GM12864 (cell line): ENCODE results near the gene SLC39A13.

ENCODE experiments used
- DNase-seq: peaks from one replicate; pipeline ENCODE4 v3.0.0-alpha.2; 2011; ENCODE audit warnings: low read depth
- H3K4me3 ChIP-seq: 2 replicates; pipeline ENCODE4 v1.5.1; 2011; ENCODE audit warnings: mild to moderate bottlenecking, low read depth, low read length, control low read depth
- CTCF ChIP-seq: IDR thresholded peaks from 2 replicates; pipeline ENCODE4 v1.5.1; 2011; ENCODE audit warnings: low read depth, mild to moderate bottlenecking, moderate library complexity, low read length, control low read depth, inconsistent platforms; ENCODE audit errors: missing control alignments

Gene SLC39A13

GRCh38 chr11:47400768-47401279 is 7.6 kb upstream of the SLC39A13 start:
- TF ChIP-seq CTCF: no peak
- DNase-seq: no peak
- peak overlapping the region; percentile 9 for H3K4me3 ChIP-seq

- no peak for TF ChIP-seq CTCF
- no peak for DNase-seq
Measured at GRCh38 chr11:47403135-47403534, 5.3 kb upstream of the SLC39A13 start.

GRCh38 chr11:47403571-47403970 is 4.8 kb upstream of the SLC39A13 start:
- TF ChIP-seq CTCF: no peak
- DNase-seq: no peak

More at GRCh38 chr11:47403135-47403534, 5.3 kb upstream of the SLC39A13 start:
- H3K4me3 ChIP-seq: no peak overlapping the region

GRCh38 chr11:47406896-47407745 is 1.3 kb upstream of the SLC39A13 start:
- no peak for DNase-seq
- peak overlapping the region; percentile 46 for H3K4me3 ChIP-seq
- no peak for TF ChIP-seq CTCF

More at GRCh38 chr11:47403571-47403970, 4.8 kb upstream of the SLC39A13 start:
- H3K4me3 ChIP-seq: no peak overlapping the region

- TF ChIP-seq CTCF: no peak
- DNase-seq: no peak
- H3K4me3 ChIP-seq: peak overlapping the region; percentile 65
Measured at GRCh38 chr11:47408598-47409439, 429 bp downstream of the SLC39A13 start.

DNA sequence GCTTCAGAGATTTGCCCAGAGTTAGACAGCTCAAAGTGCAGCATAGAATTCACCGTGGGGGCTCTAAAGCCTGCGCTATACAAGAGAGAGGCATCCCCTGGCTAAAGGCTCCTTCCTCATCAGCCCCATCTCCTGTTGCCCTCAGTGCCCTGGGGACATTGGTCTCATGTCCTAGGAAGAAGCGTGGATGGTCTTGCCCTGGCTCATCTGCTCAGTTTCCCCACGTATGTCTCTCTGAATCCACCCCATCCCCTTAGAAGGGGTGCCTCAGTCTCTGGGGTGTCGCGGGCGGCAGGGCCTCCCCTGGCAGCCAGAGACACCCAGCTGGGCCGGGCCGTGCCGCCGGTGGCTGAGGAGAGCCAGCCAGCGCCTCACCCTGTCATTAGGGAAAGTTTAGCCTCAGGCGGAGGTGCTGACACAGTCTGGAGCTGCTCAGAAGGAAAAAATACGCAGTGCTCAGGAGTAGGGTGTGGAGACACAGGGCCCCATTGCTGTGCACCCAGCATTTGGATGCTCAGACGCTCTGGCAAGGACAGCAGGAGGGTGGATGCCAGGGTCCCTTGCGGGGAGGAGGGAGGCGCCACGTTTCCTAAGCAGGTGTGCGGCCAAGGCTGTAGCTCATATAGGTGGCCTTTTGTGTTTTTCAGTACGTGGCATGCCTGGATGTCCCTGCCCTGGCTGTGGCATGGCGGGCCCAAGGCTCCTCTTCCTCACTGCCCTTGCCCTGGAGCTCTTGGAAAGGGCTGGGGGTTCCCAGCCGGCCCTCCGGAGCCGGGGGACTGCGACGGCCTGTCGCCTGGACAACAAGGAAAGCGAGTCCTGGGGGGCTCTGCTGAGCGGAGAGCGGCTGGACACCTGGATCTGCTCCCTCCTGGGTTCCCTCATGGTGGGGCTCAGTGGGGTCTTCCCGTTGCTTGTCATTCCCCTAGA is 1.3 kb downstream of the SLC39A13 start:
- peak overlapping the region; percentile 65 for H3K4me3 ChIP-seq
- DNase-seq: no peak

More for the DNA sequence above, 1.3 kb downstream of the SLC39A13 start:
- no peak for TF ChIP-seq CTCF
